ENCODE data around the gene TSPAN9.

- no peak for TF ChIP-seq CTCF (IDR thresholded peaks at IDR 0.05)
- no peak for TF ChIP-seq POLR2A (IDR thresholded peaks at IDR 0.05)
These were observed 223.7 kb downstream of the TSPAN9 start for GRCh38 chr12:3300833-3301401.
